GM06990 (cell line): ENCODE data around the gene RHNO1.

Experiments used
- DNase-seq: peaks from one replicate; pipeline ENCODE4 v3.0.0-alpha.2; 2011; ENCODE audit not compliant: insufficient read length; ENCODE audit errors: extremely low read depth
- H3K27me3 ChIP-seq: replicated peaks from 2 replicates; pipeline ENCODE4 v1.6.0; 2011; ENCODE audit warnings: low read length; ENCODE audit not compliant: control insufficient read depth, insufficient read depth
- H3K36me3 ChIP-seq: 2 replicates; pipeline ENCODE4 v1.5.1; 2011; ENCODE audit warnings: low read length; ENCODE audit not compliant: control insufficient read depth, insufficient read depth
- H3K4me3 ChIP-seq: replicated peaks from 2 replicates; pipeline ENCODE4 v1.5.1; 2011; ENCODE audit warnings: low read depth, mild to moderate bottlenecking, control low read depth, low read length
- TF ChIP-seq, protein P1 (sequence below): IDR thresholded peaks from 2 replicates; pipeline ENCODE4 v1.5.1; 2011; ENCODE audit warnings: low read length, control low read depth, mild to moderate bottlenecking, inconsistent platforms; ENCODE audit not compliant: insufficient read depth, poor library complexity, severe bottlenecking

The RHNO1 gene

GRCh38 chr12:2844786-2845185 is 32.2 kb upstream of the RHNO1 start:
- Histone ChIP-seq H3K36me3 (peaks cover 1% of the 10 kb centered on the region), H3K4me3 (no peak overlapping the region), H3K27me3 (no peaks in the 10 kb centered on the region)
- no peak for DNase-seq
- TF ChIP-seq, protein P1, sequence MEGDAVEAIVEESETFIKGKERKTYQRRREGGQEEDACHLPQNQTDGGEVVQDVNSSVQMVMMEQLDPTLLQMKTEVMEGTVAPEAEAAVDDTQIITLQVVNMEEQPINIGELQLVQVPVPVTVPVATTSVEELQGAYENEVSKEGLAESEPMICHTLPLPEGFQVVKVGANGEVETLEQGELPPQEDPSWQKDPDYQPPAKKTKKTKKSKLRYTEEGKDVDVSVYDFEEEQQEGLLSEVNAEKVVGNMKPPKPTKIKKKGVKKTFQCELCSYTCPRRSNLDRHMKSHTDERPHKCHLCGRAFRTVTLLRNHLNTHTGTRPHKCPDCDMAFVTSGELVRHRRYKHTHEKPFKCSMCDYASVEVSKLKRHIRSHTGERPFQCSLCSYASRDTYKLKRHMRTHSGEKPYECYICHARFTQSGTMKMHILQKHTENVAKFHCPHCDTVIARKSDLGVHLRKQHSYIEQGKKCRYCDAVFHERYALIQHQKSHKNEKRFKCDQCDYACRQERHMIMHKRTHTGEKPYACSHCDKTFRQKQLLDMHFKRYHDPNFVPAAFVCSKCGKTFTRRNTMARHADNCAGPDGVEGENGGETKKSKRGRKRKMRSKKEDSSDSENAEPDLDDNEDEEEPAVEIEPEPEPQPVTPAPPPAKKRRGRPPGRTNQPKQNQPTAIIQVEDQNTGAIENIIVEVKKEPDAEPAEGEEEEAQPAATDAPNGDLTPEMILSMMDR = no peak

- TF ChIP-seq, protein P1 = no peak
- DNase-seq = no peak
- Histone ChIP-seq H3K27me3 (no peaks in the 10 kb centered on the region), H3K4me3 (no peak overlapping the region), H3K36me3 (peaks cover 1% of the 10 kb centered on the region)
Observed at GRCh38 chr12:2845280-2845679, 31.7 kb upstream of the RHNO1 start.

DNA sequence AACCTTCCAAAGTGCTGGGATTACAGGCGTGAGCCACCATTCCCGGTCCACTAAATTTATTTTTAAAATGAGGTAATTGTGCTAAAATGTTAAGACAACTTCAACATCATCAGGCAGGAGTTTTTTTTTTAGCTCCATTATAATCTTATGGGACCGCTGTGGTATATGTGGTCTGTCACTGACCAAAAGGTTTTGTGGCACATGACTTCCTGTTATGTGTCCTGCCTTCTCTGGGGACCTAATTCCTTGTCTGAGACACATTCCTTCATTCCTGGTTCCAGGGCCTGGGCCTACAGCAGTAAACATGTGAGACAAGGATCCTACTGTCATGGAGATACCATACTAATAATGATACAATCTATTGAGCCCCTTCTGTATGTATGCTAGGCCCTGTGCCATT is 25.1 kb upstream of the RHNO1 start:
- no peak overlapping the region for H3K4me3 ChIP-seq
- H3K27me3 ChIP-seq = no peaks in the 10 kb centered on the region
- peaks cover 2% of the 10 kb centered on the region; the same call in 1 of the 2 replicates for H3K36me3 ChIP-seq
- DNase-seq = no peak
- TF ChIP-seq, protein P1 = no peak

- Histone ChIP-seq H3K4me3 (no peak overlapping the region), H3K36me3 (peaks cover 6% of the 10 kb centered on the region), H3K27me3 (no peaks in the 10 kb centered on the region)
- DNase-seq = no peak
- TF ChIP-seq, protein P1 = peak; percentile 71
Observed at GRCh38 chr12:2853626-2854025, 23.4 kb upstream of the RHNO1 start.

GRCh38 chr12:2854669-2855453 is 22.2 kb upstream of the RHNO1 start:
- Histone ChIP-seq H3K4me3 (no peak overlapping the region), H3K36me3 (peaks cover 10% of the 10 kb centered on the region), H3K27me3 (no peaks in the 10 kb centered on the region)
- DNase-seq = no peak
- TF ChIP-seq, protein P1 = no peak
